Measurements from ENCODE around the gene ARL4D.

Gene ARL4D

DNA sequence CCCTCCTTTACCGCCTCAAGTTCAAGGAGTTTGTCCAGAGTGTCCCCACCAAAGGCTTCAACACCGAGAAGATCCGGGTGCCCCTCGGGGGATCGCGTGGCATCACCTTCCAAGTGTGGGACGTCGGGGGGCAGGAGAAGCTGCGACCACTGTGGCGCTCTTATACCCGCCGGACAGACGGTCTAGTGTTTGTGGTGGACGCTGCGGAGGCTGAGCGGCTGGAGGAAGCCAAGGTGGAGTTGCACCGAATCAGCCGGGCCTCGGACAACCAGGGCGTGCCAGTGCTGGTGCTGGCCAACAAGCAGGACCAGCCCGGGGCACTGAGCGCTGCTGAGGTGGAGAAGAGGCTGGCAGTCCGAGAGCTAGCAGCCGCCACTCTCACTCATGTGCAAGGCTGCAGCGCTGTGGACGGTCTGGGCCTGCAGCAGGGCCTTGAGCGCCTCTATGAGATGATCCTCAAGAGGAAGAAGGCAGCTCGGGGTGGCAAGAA is 1.1 kb downstream of the ARL4D start:
- Mint-ChIP-seq H3K4me1 (ENCODE audit: low read depth) (peaks cover 22% of the 10 kb centered on the region), H3K9me3 (no peaks in the 10 kb centered on the region), H3K27me3 (no peaks in the 10 kb centered on the region), H3K36me3 (ENCODE audit: low read depth) (peaks cover 5% of the 10 kb centered on the region), H3K27ac (peak overlapping the region; percentile 57), H3K4me3 (peak overlapping the region; percentile 87)
- DNase-seq, result no peak

DNA sequence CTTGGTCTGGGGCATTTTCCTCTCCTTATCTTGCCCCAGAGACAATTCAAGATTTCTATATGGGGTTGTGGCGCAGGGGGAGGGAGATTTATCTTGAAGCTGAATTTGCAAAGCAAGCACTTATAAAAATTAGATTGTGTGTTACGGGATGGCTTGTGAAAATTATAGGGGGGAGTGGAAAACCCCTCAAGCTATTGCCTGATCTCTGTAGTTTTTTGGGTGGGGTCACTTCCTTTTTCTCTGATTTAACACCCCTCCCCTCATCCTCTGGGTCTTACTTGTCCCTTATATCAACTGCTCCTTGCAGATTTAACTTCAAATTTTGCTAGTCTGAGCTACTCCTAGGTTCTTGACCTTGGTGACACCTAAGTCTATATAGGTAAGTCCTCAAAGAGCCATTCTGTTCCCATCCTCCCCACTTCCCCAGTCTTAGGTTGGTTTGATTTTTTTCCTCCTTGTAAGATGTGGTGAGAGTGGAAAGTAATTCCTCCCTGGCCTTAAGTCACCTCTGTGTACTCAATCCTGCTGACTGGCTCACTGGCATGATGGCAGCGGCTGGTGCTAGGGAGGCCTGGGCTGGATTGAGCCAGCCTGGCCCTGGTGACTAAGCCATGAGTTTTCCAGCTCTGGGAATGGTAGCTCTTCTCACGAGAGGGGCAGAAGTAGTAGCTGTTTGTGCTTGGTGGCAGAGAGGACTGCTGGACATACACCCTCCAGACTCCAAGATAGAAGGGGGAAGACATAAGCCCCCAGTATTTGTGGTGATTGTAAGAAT is 2.3 kb downstream of the ARL4D start:
- no peak overlapping the region for H3K4me3 Mint-ChIP-seq
- peaks cover 22% of the 10 kb centered on the region for H3K4me1 Mint-ChIP-seq (ENCODE audit: low read depth)
- peaks cover 5% of the 10 kb centered on the region for H3K36me3 Mint-ChIP-seq (ENCODE audit: low read depth)
- DNase-seq, result no peak
- no peaks in the 10 kb centered on the region for H3K27me3 Mint-ChIP-seq
- H3K27ac Mint-ChIP-seq, result no peak overlapping the region
- no peaks in the 10 kb centered on the region for H3K9me3 Mint-ChIP-seq

DNA sequence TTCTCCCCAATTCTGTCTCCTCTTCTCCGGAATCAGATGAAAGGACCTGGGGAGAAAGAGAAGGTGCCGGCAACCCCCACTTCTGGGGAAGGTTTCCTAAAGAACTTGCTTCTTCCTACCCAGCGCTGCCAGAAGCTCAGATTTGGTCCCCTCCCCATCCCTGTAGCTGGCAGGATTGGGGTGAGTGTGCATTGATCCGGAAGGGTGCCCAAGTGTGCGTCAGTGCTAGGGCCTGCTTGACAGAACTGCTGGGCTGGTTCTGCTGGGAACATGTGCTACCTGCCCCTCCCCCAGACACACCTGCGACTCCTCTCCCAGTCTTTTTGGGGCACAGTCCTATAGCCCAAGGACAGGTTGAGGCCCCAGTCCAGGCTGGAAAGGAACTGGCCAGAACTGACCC is 3.3 kb downstream of the ARL4D start:
- no peak for DNase-seq

DNA sequence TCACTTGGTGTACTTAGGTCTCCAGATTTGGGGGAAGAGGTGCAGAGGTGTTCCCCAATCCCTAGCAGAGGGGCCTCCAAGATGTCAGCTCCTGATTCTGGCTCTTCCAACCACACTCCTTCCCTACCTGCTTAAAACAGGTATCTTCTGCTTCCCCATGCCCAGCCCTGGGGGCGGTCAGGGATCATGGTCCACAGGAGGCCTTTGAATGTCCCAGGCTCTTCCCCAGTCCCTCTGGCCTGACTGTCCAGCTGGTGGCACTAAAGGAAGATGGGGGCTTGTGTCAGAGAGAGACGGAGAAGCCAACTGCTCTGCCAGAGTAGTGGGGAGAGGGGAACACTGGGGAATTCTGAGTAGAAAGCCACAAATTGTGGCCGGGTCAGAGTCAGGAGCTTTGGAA is 3.8 kb downstream of the ARL4D start:
- Mint-ChIP-seq H3K27ac (no peak overlapping the region), H3K36me3 (ENCODE audit: low read depth) (peaks cover 5% of the 10 kb centered on the region), H3K4me1 (ENCODE audit: low read depth) (peaks cover 22% of the 10 kb centered on the region), H3K4me3 (no peak overlapping the region), H3K27me3 (no peaks in the 10 kb centered on the region), H3K9me3 (no peaks in the 10 kb centered on the region)
- no peak for DNase-seq

More for the DNA sequence above, 3.3 kb downstream of the ARL4D start:
- Mint-ChIP-seq H3K27ac (no peak overlapping the region), H3K9me3 (no peaks in the 10 kb centered on the region), H3K36me3 (ENCODE audit: low read depth) (peaks cover 5% of the 10 kb centered on the region), H3K4me1 (ENCODE audit: low read depth) (peaks cover 22% of the 10 kb centered on the region), H3K27me3 (no peaks in the 10 kb centered on the region), H3K4me3 (no peak overlapping the region)

DNA sequence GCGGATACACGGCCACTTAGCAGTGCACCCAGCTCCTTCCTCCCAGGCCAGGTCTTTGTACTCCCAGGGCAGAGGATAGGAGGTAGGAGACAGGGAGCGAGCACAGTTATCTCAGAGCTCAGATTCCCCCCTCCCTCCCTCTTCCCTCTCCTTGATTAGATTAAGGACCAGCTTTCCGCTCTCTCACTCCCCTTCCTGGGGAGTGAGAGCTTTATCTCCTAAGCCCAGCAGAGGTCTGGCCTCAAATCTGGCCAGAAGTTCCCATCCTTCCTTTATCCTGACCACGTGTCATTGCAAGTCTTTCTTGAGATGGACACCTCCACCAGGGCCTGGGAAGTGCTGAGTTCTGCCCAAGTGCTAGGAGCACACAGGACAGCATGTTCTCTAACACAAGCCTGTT is 5.1 kb downstream of the ARL4D start:
- H3K4me3 Mint-ChIP-seq, result no peak overlapping the region
- no peaks in the 10 kb centered on the region for H3K9me3 Mint-ChIP-seq
- peaks cover 15% of the 10 kb centered on the region for H3K4me1 Mint-ChIP-seq (ENCODE audit: low read depth)
- peaks cover 4% of the 10 kb centered on the region for H3K27me3 Mint-ChIP-seq
- no peak overlapping the region for H3K27ac Mint-ChIP-seq
- DNase-seq, result no peak
- peaks cover 3% of the 10 kb centered on the region for H3K36me3 Mint-ChIP-seq (ENCODE audit: low read depth)

DNA sequence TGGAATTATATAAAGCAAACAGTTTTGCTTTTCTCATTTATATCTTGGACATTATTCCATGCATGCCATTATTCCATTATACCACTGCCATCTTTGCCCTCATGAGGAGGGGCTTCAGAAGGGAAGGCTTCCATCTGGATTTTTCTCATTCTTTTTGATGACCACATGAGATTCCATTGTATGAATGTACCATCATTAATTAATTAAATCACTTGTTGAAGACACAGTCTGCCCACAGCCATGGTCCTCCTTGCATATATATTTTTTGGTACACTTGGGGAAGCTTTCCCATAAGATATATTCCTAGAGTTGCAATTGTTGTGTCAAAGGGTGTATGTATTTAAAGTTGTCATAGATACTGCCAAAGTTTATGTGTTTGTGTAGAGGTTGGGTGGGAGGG is 7.1 kb downstream of the ARL4D start:
- Mint-ChIP-seq H3K36me3 (ENCODE audit: low read depth) (no peaks in the 10 kb centered on the region), H3K27ac (no peak overlapping the region), H3K9me3 (no peaks in the 10 kb centered on the region), H3K27me3 (peaks cover 4% of the 10 kb centered on the region), H3K4me3 (no peak overlapping the region), H3K4me1 (ENCODE audit: low read depth) (no peaks in the 10 kb centered on the region)
- DNase-seq, result no peak

DNA sequence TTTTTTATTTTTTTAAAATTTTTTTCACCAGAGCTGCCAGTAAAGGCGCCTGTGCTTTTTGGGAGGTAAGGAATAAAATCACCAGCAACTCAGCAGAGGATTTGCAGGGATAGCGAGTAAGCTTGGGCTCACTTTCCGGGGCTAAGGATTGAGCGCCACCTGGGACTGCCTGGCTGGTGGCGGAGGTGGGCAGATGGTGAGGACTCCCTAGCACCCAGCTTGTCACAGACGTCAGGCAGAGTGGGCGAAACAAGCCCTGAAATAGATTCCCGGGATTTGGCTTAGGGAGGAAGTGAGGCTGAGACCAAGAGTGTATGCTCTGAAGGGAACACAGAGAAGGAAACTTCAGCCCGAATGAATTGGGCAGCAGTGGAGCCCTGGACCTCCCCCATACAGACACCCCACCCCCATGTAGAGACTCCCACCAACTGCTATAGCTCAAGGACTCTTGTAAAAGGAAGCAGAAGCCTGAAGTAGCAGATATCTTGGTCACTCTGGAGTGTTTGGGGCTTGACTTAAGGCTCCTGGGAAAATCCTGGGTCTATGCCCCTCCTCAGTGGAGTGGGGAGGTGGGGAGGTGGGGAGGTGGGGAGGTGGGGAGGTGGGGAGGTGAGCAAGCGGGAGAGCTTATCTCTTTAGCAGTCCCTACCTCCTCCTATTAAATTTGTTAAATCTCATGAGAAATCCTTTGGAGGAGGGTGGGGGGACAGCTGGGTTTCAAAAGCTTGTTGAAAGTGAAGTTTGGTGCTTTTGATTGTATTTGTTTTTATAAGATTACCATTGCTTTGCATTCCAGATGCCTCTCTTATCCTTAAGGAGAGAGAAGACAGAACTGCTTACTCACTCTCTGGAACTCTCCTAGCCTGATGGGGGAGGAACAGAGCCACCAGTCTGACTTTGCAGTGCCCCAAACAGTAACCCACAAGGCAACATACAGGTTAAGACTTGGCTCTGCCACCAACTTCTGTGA is 8.2 kb downstream of the ARL4D start:
- H3K36me3 Mint-ChIP-seq (ENCODE audit: low read depth), result no peaks in the 10 kb centered on the region
- no peak overlapping the region for H3K27ac Mint-ChIP-seq
- H3K4me1 Mint-ChIP-seq (ENCODE audit: low read depth), result no peaks in the 10 kb centered on the region
- H3K4me3 Mint-ChIP-seq, result no peak overlapping the region
- H3K9me3 Mint-ChIP-seq, result no peaks in the 10 kb centered on the region
- H3K27me3 Mint-ChIP-seq, result peaks cover 9% of the 10 kb centered on the region
- DNase-seq, result no peak

DNA sequence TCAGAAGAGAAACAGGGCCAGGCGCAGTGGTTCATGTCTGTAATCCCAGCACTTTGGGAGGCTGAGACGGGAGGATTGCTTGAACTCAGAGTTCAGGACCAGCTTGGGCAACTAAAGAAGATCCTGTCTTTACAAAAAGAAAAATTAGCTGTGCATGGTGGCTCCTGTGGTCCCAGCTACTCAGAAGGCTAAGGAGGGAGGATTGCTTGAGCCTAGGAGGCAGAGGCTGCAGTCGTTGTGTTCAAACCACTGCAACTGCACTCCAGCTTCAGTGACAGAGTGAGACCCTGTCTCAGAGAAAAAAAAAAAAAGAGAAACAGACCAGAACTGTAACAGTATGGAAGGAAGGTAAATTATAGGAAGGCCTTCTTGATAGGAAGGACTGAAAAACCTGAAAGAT is 10.3 kb downstream of the ARL4D start:
- Mint-ChIP-seq H3K36me3 (ENCODE audit: low read depth) (no peaks in the 10 kb centered on the region), H3K27me3 (peaks cover 13% of the 10 kb centered on the region), H3K4me1 (ENCODE audit: low read depth) (no peaks in the 10 kb centered on the region), H3K27ac (no peak overlapping the region), H3K9me3 (no peaks in the 10 kb centered on the region), H3K4me3 (no peak overlapping the region)
- no peak for DNase-seq

DNA sequence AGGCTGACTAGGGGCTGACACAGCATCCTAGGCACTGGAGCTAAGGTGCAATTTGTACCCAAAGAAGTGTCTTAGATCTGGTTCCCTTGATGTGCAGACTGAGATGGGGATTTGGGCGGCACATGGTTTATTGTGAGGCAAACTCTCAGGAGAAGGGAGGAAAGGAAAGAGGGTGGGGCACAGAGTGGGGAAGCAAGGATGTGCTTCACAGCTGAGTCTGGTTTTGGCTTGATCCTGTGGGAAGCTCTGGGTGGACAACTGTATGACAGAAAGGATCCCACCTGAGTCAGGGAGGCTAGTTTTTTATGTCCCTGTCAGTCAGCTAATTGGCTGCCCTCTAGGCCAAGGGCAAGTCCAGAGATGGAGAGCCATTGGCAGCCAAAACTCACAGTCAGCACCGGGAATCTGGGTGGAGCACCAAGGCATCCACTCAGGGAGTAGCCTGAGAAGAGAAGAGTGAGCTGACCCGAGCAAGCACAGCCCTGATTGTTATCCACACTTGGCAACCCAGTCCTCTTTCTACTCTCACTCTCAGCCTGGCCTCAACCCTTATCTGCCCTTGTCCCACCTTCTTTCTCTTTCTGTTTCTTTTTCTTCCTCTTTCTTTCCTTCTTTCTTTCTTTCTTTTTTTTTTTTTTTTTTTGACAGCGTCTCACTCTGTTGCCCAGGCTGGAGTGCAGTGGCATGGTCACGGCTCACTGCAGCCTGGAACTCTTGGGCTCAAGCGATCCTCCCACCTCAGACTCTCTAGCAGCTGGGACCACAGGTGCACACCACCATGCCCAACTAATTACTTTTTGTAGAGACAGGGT is 12.0 kb downstream of the ARL4D start:
- no peak for DNase-seq
- H3K4me1 Mint-ChIP-seq (ENCODE audit: low read depth), result no peaks in the 10 kb centered on the region
- peaks cover 15% of the 10 kb centered on the region for H3K27me3 Mint-ChIP-seq
- H3K4me3 Mint-ChIP-seq, result no peak overlapping the region
- no peak overlapping the region for H3K27ac Mint-ChIP-seq
- H3K36me3 Mint-ChIP-seq (ENCODE audit: low read depth), result no peaks in the 10 kb centered on the region
- no peaks in the 10 kb centered on the region for H3K9me3 Mint-ChIP-seq

DNA sequence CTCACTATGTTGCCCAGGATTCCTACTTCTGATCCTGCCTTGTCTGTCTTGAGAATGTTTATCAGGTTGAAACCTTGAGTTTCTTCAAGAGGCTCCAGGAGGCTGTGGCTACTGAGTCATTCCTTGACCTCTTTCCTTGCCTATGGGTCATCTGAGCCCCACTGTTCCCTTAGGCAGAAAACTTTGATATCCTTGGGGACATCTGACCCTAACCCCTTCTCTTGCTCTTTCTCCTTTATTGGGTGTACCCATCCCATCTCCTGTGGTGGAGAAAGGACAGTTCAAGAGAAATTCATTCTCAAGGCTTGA is 12.5 kb downstream of the ARL4D start:
- no peak overlapping the region for H3K27ac Mint-ChIP-seq

DNA sequence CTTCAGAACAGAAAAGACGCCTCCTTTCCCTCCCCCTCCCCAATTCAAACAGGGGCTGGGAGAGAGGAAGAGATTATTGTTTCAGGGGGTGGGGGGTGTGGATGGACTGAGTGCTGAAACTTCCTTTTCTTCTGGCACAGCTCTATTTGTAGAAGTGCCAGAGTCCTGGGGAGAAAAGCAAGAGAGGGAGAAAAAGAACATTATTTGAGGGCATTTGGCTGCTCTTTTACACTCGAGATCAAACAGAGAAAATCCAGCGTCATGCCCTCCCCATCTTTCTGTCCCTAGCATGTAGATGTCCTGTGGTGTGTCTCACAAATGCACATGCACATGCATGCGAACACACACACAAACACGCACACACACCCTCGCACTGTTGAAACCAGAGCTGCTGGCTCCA is 13.0 kb downstream of the ARL4D start:
- H3K9me3 Mint-ChIP-seq, result no peaks in the 10 kb centered on the region
- no peak overlapping the region for H3K4me3 Mint-ChIP-seq
- DNase-seq, result no peak
- peaks cover 19% of the 10 kb centered on the region for H3K27me3 Mint-ChIP-seq
- no peak overlapping the region for H3K27ac Mint-ChIP-seq
- H3K36me3 Mint-ChIP-seq (ENCODE audit: low read depth), result no peaks in the 10 kb centered on the region
- H3K4me1 Mint-ChIP-seq (ENCODE audit: low read depth), result no peaks in the 10 kb centered on the region

More for the DNA sequence above, 12.5 kb downstream of the ARL4D start:
- no peaks in the 10 kb centered on the region for H3K36me3 Mint-ChIP-seq (ENCODE audit: low read depth)
- no peak overlapping the region for H3K4me3 Mint-ChIP-seq
- DNase-seq, result no peak
- no peaks in the 10 kb centered on the region for H3K9me3 Mint-ChIP-seq
- H3K27me3 Mint-ChIP-seq, result peaks cover 18% of the 10 kb centered on the region
- no peaks in the 10 kb centered on the region for H3K4me1 Mint-ChIP-seq (ENCODE audit: low read depth)

DNA sequence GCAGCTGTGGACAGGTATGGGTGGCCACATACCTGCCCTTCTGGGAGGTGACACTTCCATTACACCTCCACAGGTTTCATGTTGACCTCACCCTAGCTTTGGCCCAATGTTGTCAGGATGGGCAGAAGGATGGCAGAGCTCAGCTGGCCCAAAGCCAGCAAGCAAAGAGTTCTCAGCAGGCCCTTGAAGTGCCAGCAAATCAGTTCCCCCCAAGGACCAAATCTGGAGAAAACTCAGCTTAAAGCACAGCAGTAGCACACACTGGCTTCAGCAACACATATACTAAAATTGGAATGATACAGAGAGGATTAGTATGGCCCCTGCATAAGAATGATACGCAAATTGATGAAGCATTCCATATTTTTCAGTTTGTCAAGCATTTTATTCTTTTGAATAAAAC is 13.4 kb downstream of the ARL4D start:
- no peak overlapping the region for H3K4me3 Mint-ChIP-seq
- H3K36me3 Mint-ChIP-seq (ENCODE audit: low read depth), result no peaks in the 10 kb centered on the region
- peaks cover 21% of the 10 kb centered on the region for H3K27me3 Mint-ChIP-seq
- no peak overlapping the region for H3K27ac Mint-ChIP-seq
- no peaks in the 10 kb centered on the region for H3K9me3 Mint-ChIP-seq
- no peaks in the 10 kb centered on the region for H3K4me1 Mint-ChIP-seq (ENCODE audit: low read depth)
- no peak for DNase-seq

DNA sequence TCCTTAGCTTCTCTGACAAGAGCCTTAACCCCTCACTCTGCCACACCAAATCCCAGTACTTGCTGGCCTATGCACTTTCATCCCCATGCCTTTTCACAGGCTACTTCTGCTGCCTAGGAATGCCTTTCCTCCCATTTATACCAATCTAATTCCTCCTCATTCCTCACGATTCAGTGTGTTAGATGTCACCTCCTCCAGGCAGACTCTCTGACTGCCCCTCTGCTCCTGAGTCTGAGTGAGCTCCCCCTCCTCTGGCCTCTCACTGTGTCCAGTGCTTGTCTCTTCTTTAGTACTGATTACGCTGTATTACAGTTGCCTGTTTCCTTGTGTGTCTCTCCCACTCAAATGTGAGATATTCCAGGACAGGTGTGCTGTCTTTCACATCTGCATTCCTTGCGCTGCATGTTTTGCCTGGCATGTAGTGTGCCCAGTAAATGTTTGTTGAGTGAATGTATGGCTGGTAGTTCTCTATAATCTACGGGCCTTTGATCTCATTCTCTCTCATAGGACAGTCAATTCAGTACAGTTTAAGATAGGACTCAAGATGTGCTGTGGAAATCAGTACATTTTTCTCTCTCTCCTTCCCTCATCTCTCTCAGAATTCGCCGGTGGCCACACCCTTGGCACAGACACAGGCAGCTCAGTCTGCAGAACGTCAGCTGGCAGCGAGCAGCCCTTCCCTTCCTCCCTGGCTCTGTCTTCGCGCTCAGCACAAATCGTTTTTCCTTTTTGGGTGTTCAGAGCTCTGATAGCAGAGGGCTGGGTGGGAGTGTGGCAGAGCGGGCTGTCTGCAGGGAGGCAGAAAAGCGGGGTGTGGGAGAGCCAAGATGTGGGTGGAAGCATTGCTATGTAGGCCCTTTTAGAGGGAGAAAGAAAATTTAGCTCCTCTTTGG is 18.5 kb downstream of the ARL4D start:
- H3K27me3 Mint-ChIP-seq, result peaks cover 25% of the 10 kb centered on the region
- no peaks in the 10 kb centered on the region for H3K4me1 Mint-ChIP-seq (ENCODE audit: low read depth)
- DNase-seq, result no peak
- no peaks in the 10 kb centered on the region for H3K36me3 Mint-ChIP-seq (ENCODE audit: low read depth)
- no peak overlapping the region for H3K4me3 Mint-ChIP-seq
- no peaks in the 10 kb centered on the region for H3K9me3 Mint-ChIP-seq
- H3K27ac Mint-ChIP-seq, result no peak overlapping the region
